Left lung (tissue), 10 donors: Measurements from ENCODE around the gene TRAF6. TPM values are rescaled to one million over a fixed set of nuclear protein-coding genes. Genes with fewer than 3 reads are reported as not detected.
A peak's percentile ranks its signal among the peaks of the same experiment; 100 is the strongest.

Experiments
- ATAC-seq: fragments of 200-7000 bp; cut with Tn5 transposase; one replicate; pipeline ENCODE4 v1.9.1; 2020; ENCODE audit warnings: moderate library complexity
- DNase-seq, 4 donors: peaks; one replicate each; pipeline ENCODE4 v3.0.0-alpha.2; 2013 to 2020
- H3K27ac ChIP-seq, 2 donors: fragments of 200-600 bp; sonication (generic) in 1 of 2; one replicate each; pipeline versions ENCODE4 v1.5.0 to v1.8.0; 2020 to 2021
- H3K27me3 ChIP-seq, 2 donors: fragments of 200-600 bp; sonication (generic) in 1 of 2; one replicate each; pipeline versions ENCODE4 v1.5.0 to v1.8.0; 2020 to 2021
- H3K36me3 ChIP-seq, 2 donors: fragments of 200-600 bp; sonication (generic) in 1 of 2; one replicate each; pipeline versions ENCODE4 v1.5.0 to v1.8.0; 2020 to 2021
- H3K4me1 ChIP-seq, 2 donors: fragments of 200-600 bp; one replicate each; pipeline ENCODE4 v1.8.0; 2021
- H3K4me3 ChIP-seq, 2 donors: fragments of 200-600 bp; sonication (generic) in 1 of 2; one replicate each; pipeline versions ENCODE4 v1.5.0 to v1.8.0; 2020 to 2021; ENCODE audit warnings: mild to moderate bottlenecking in 1 of 2
- H3K9me3 ChIP-seq, 2 donors: fragments of 200-600 bp; sonication (generic) in 1 of 2; one replicate each; pipeline versions ENCODE4 v1.5.0 to v1.8.0; 2020 to 2021
- CTCF ChIP-seq, 2 donors: fragments of 200-600 bp; sonication (generic) in 1 of 2; IDR thresholded peaks; one replicate each; pipeline versions ENCODE4 v1.5.0 to v1.8.0; 2021; ENCODE audit warnings: antibody characterized with exemption in 2 of 2
- intact Hi-C, 2 donors: fragments of 100-400 bp; cut with DNase I; formaldehyde crosslinking; loops; one replicate each; pipeline versions ENCODE4 v1.11.2 to v1.14.2; 2022
- polyA plus RNA-seq, 6 donors: library from polyadenylated mRNA; unstranded; fragments of 120-200 nt; gene quantifications; one replicate each; pipeline ENCODE4 v1.2.1, GENCODE V29; 2013; ENCODE audit not compliant: insufficient read length in 6 of 6
- total RNA-seq, 2 donors: library from RNA; stranded (reverse); fragmentation: NEBNext Ultra II Directional; extraction: Animal tissue kit (Norgen Biotek cat#: 25700); gene quantifications; one replicate each; pipeline ENCODE4 v1.2.1, GENCODE V29; 2021
- donor health status: DM: no; HTN: yes; CAD: no.
- donor health status: DM: no; HTN: no; CAD: no.

The TRAF6 gene
- total and polyA plus RNA-seq, 8 donors = 11.3 to 17.0 (median 14.0) TPM

- Histone ChIP-seq H3K36me3 (peaks cover 0 to 10% of the 10 kb centered on the region in 2 donors), H3K4me1 (peaks cover 15 to 52% of the 10 kb centered on the region in 2 donors), H3K27me3 (no peaks in the 10 kb centered on the region), H3K9me3 (no peaks in the 10 kb centered on the region), H3K27ac (no peak overlapping the region), H3K4me3 (no peak overlapping the region)
- intact Hi-C loops = no loop called here
- TF ChIP-seq CTCF (IDR thresholded peaks at IDR 0.05) = no peak
- DNase-seq = no peak
- ATAC-seq = no peak
Observed at GRCh38 chr11:36451045-36451444, 59.0 kb downstream of the TRAF6 start.

- H3K36me3 ChIP-seq = peaks cover 0 to 10% of the 10 kb centered on the region in 2 donors
- TF ChIP-seq CTCF (IDR thresholded peaks at IDR 0.05) = no peak
- peaks cover 10 to 52% of the 10 kb centered on the region in 2 donors for H3K4me1 ChIP-seq
- H3K4me3 ChIP-seq = no peak overlapping the region
- DNase-seq (peak in 2 of 4 donors; percentile 80 to 86), ATAC-seq (peak; percentile 80)
- H3K27ac ChIP-seq = peak overlapping the region in 1 of 2 donors; percentile 5
- no peaks in the 10 kb centered on the region for H3K27me3 ChIP-seq
- intact Hi-C loops = no loop called here
- no peaks in the 10 kb centered on the region for H3K9me3 ChIP-seq
Observed at GRCh38 chr11:36450110-36450572, 59.9 kb downstream of the TRAF6 start.

- Histone ChIP-seq H3K4me1 (peaks cover 10 to 47% of the 10 kb centered on the region in 2 donors), H3K4me3 (no peak overlapping the region), H3K9me3 (no peaks in the 10 kb centered on the region), H3K27ac (peak overlapping the region in 1 of 2 donors; percentile 5), H3K36me3 (peaks cover 0 to 10% of the 10 kb centered on the region in 2 donors), H3K27me3 (no peaks in the 10 kb centered on the region)
- no peak for DNase-seq
- intact Hi-C loops = no loop called here
- TF ChIP-seq CTCF (IDR thresholded peaks at IDR 0.05) = no peak
- ATAC-seq = no peak
Observed at GRCh38 chr11:36449561-36450096, 60.4 kb downstream of the TRAF6 start.

GRCh38 chr11:36447947-36448346 is 62.1 kb downstream of the TRAF6 start:
- ATAC-seq (no peak), DNase-seq (no peak)

GRCh38 chr11:36447514-36447913 is 62.6 kb downstream of the TRAF6 start:
- TF ChIP-seq CTCF (IDR thresholded peaks at IDR 0.05) = no peak
- no peak overlapping the region for H3K27ac ChIP-seq
- peaks cover 10 to 27% of the 10 kb centered on the region in 2 donors for H3K4me1 ChIP-seq
- H3K9me3 ChIP-seq = no peaks in the 10 kb centered on the region
- peaks cover 0 to 10% of the 10 kb centered on the region in 2 donors for H3K36me3 ChIP-seq
- no peaks in the 10 kb centered on the region for H3K27me3 ChIP-seq
- no peak for ATAC-seq
- intact Hi-C loops = no loop called here
- no peak for DNase-seq
- H3K4me3 ChIP-seq = no peak overlapping the region

More at GRCh38 chr11:36447947-36448346, 62.1 kb downstream of the TRAF6 start:
- no peak overlapping the region for H3K4me3 ChIP-seq
- no peak for TF ChIP-seq CTCF (IDR thresholded peaks at IDR 0.05)
- intact Hi-C loops = no loop called here
- no peak overlapping the region for H3K27ac ChIP-seq
- H3K36me3 ChIP-seq = peaks cover 0 to 10% of the 10 kb centered on the region in 2 donors
- no peaks in the 10 kb centered on the region for H3K9me3 ChIP-seq
- no peaks in the 10 kb centered on the region for H3K27me3 ChIP-seq
- H3K4me1 ChIP-seq = peaks cover 10 to 32% of the 10 kb centered on the region in 2 donors
